Measurements from ENCODE around the gene ATRX.
"Not testable (repeated sequence)": the region's sequence is repeated elsewhere in the genome, so short reads cannot be mapped to it uniquely, and the experiment has no call there.

ATRX gene

GRCh38 chrX:77622672-77623071 lies 163.3 kb downstream of the ATRX start:
- no peak for DNase-seq (ENCODE audit: low read depth in 3 of 3)

GRCh38 chrX:77622233-77622632 lies 163.8 kb downstream of the ATRX start:
- no peak for DNase-seq (ENCODE audit: low read depth in 3 of 3)

- DNase-seq (ENCODE audit: low read depth in 3 of 3) = not testable (repeated sequence)
Observed at GRCh38 chrX:77621453-77621852, 164.6 kb downstream of the ATRX start.

- no peak for DNase-seq (ENCODE audit: low read depth in 3 of 3)
Observed at GRCh38 chrX:77617206-77617605, 168.8 kb downstream of the ATRX start.

- no peak for DNase-seq (ENCODE audit: low read depth in 3 of 3)
Observed at GRCh38 chrX:77603635-77604336, 182.2 kb downstream of the ATRX start.

GRCh38 chrX:77597511-77597910 lies 188.5 kb downstream of the ATRX start:
- no peak for DNase-seq (ENCODE audit: low read depth in 3 of 3)

GRCh38 chrX:77597090-77597489 lies 188.9 kb downstream of the ATRX start:
- DNase-seq (ENCODE audit: low read depth in 3 of 3) = no peak

GRCh38 chrX:77595848-77596247 lies 190.2 kb downstream of the ATRX start:
- no peak for DNase-seq (ENCODE audit: low read depth in 3 of 3)

- no peak for DNase-seq (ENCODE audit: low read depth in 3 of 3)
Observed at GRCh38 chrX:77572322-77572721, 213.7 kb downstream of the ATRX start.

GRCh38 chrX:77565278-77565677 lies 220.7 kb downstream of the ATRX start:
- no peak for DNase-seq (ENCODE audit: low read depth in 3 of 3)

GRCh38 chrX:77564823-77565222 lies 221.2 kb downstream of the ATRX start:
- no peak for DNase-seq (ENCODE audit: low read depth in 3 of 3)

GRCh38 chrX:77561372-77561771 lies 224.6 kb downstream of the ATRX start:
- no peak for DNase-seq (ENCODE audit: low read depth in 3 of 3)

- no peak for DNase-seq (ENCODE audit: low read depth in 3 of 3)
Observed at GRCh38 chrX:77556276-77556675, 229.7 kb downstream of the ATRX start.

GRCh38 chrX:77548751-77549150 lies 237.3 kb downstream of the ATRX start:
- DNase-seq (ENCODE audit: low read depth in 3 of 3) = no peak

- not testable (repeated sequence) for DNase-seq (ENCODE audit: low read depth in 3 of 3)
Observed at GRCh38 chrX:77539778-77540177, 246.2 kb downstream of the ATRX start.

- not testable (repeated sequence) for DNase-seq (ENCODE audit: low read depth in 3 of 3)
Observed at GRCh38 chrX:77531261-77531660, 254.8 kb downstream of the ATRX start.

- DNase-seq (ENCODE audit: low read depth in 3 of 3) = no peak
Observed at GRCh38 chrX:77528034-77528433, 258.0 kb downstream of the ATRX start.

- no peak for DNase-seq (ENCODE audit: low read depth in 3 of 3)
Observed at GRCh38 chrX:77527233-77528001, 258.6 kb downstream of the ATRX start.

GRCh38 chrX:77519765-77520164 lies 266.3 kb downstream of the ATRX start:
- no peak for DNase-seq (ENCODE audit: low read depth in 3 of 3)

GRCh38 chrX:77514177-77514576 lies 271.8 kb downstream of the ATRX start:
- DNase-seq (ENCODE audit: low read depth in 3 of 3) = no peak

GRCh38 chrX:77510007-77510406 lies 276.0 kb downstream of the ATRX start:
- DNase-seq (ENCODE audit: low read depth in 3 of 3) = no peak

- DNase-seq (ENCODE audit: low read depth in 3 of 3) = no peak
Observed at GRCh38 chrX:77505227-77505626, 280.8 kb downstream of the ATRX start.

- no peak for DNase-seq (ENCODE audit: low read depth in 3 of 3)
Observed at GRCh38 chrX:77502951-77503525, 283.0 kb downstream of the ATRX start.

Data from stimulated activated CD4-positive, alpha-beta T cell treated with anti-CD3 and anti-CD28 coated beads, TNF-alpha, amount 100 ng/mL, for 4 hours (primary cell).